OCI-LY3 (cell line): ENCODE measurements around the gene FEV.

ENCODE experiments used
- H2AFZ ChIP-seq: fragments of 200-600, 300-600 bp; shearing (Covaris generic); 2 replicates; pipeline ENCODE4 v1.6.0; 2014; ENCODE audit warnings: antibody characterized with exemption, low read depth, low read length
- H3K27ac ChIP-seq: fragments of 200-600, 300-600 bp; sonication (generic); 2 replicates; pipeline ENCODE4 v1.5.1; 2014; ENCODE audit warnings: mild to moderate bottlenecking, low read length, moderate library complexity, mixed read lengths
- H3K27me3 ChIP-seq: fragments of 200-600, 300-600 bp; sonication (generic); 2 replicates; pipeline ENCODE4 v1.6.1; 2014; ENCODE audit warnings: low read depth, low read length, mixed read lengths
- H3K36me3 ChIP-seq: fragments of 200-600, 300-600 bp; sonication (generic); replicated peaks from 2 replicates; pipeline ENCODE3; 2014; ENCODE audit warnings: low read depth, low read length, mixed read lengths
- H3K4me1 ChIP-seq: fragments of 300-600, 200-600 bp; sonication (generic); 2 replicates; pipeline ENCODE4 v1.6.1; 2014; ENCODE audit warnings: low read length, mixed read lengths
- H3K4me2 ChIP-seq: fragments of 200-600, 300-600 bp; sonication (generic); 2 replicates; pipeline ENCODE4 v1.6.1; 2014; ENCODE audit warnings: low read length, mixed read lengths
- H3K4me3 ChIP-seq: fragments of 300-600, 200-600 bp; sonication (generic); 2 replicates; pipeline ENCODE4 v1.5.1; 2014; ENCODE audit warnings: antibody characterized with exemption, mild to moderate bottlenecking, low read length, moderate library complexity
- H3K79me2 ChIP-seq: fragments of 300-600, 200-600 bp; shearing (Covaris generic); 2 replicates; pipeline ENCODE4 v1.6.1; 2014; ENCODE audit warnings: mild to moderate bottlenecking, low read length, mixed read lengths
- H3K9ac ChIP-seq: fragments of 300-600, 200-600 bp; shearing (Covaris generic); 2 replicates; pipeline ENCODE4 v1.6.0; 2014; ENCODE audit warnings: mild to moderate bottlenecking, low read length, moderate library complexity
- H3K9me3 ChIP-seq: fragments of 200-600, 300-600 bp; shearing (Covaris generic); 2 replicates; pipeline ENCODE4 v1.6.1; 2014; ENCODE audit warnings: low read length, mixed read lengths; ENCODE audit not compliant: insufficient read depth
- H4K20me1 ChIP-seq: fragments of 200-600, 300-600 bp; sonication (generic); 2 replicates; pipeline ENCODE4 v1.6.1; 2016; ENCODE audit warnings: low read length, mixed read lengths; ENCODE audit not compliant: insufficient read depth
- CTCF ChIP-seq: fragments of 200-600, 300-600 bp; sonication (generic); IDR thresholded peaks from 2 replicates; pipeline ENCODE4 v1.5.1; 2014; ENCODE audit warnings: antibody characterized with exemption, low read length, low read depth
- EZH2phosphoT487 ChIP-seq: fragments of 200-600 bp; shearing (Covaris generic); IDR thresholded peaks from 2 replicates; pipeline ENCODE4 v1.6.1; 2018; ENCODE audit warnings: antibody characterized with exemption, mixed run types, low read depth

FEV gene

GRCh38 chr2:219003979-219004378 lies 19.0 kb upstream of the FEV start:
- Histone ChIP-seq H3K9ac (no peak overlapping the region), H3K4me3 (no peak overlapping the region), H3K27ac (no peak overlapping the region), H4K20me1 (no peaks in the 10 kb centered on the region), H3K79me2 (no peaks in the 10 kb centered on the region), H3K9me3 (no peaks in the 10 kb centered on the region), H3K27me3 (no peaks in the 10 kb centered on the region), H3K4me1 (peaks cover 22% of the 10 kb centered on the region), H2AFZ (no peak overlapping the region), H3K36me3 (no peaks in the 10 kb centered on the region), H3K4me2 (no peak overlapping the region)
- no peak for TF ChIP-seq EZH2phosphoT487
- TF ChIP-seq CTCF, result no peak

DNA sequence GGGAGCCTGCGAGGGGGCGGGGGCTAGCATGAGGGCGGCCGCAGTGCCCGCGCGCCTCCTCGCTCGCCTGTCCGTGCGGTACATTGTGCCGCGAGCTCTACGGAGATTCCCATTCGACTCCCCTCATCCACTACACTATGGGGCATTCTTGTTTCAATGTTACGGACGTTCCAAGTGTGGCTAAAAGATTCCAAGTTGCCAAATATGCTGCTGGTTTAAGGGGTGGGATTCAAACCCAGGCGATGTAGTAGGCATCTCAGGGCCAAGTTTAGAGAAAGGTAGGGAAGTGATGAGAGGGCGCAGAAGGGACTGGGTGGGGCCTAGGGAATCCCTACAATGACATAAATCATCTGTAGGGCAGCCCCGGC lies 18.3 kb upstream of the FEV start:
- no peaks in the 10 kb centered on the region for H3K9me3 ChIP-seq
- no peaks in the 10 kb centered on the region for H3K27me3 ChIP-seq
- TF ChIP-seq EZH2phosphoT487, result no peak
- peak; percentile 15 for TF ChIP-seq CTCF
- H2AFZ ChIP-seq, result no peak overlapping the region
- H3K9ac ChIP-seq, result no peak overlapping the region
- no peak overlapping the region for H3K4me3 ChIP-seq
- no peaks in the 10 kb centered on the region for H4K20me1 ChIP-seq
- H3K4me2 ChIP-seq, result no peak overlapping the region
- peaks cover 15% of the 10 kb centered on the region for H3K4me1 ChIP-seq
- H3K27ac ChIP-seq, result no peak overlapping the region
- H3K36me3 ChIP-seq, result no peaks in the 10 kb centered on the region
- H3K79me2 ChIP-seq, result no peaks in the 10 kb centered on the region

- Histone ChIP-seq H3K36me3 (no peaks in the 10 kb centered on the region), H3K79me2 (no peaks in the 10 kb centered on the region), H4K20me1 (no peaks in the 10 kb centered on the region), H2AFZ (no peak overlapping the region), H3K27ac (no peak overlapping the region), H3K9ac (no peak overlapping the region), H3K4me1 (peaks cover 10% of the 10 kb centered on the region), H3K4me3 (no peak overlapping the region), H3K9me3 (no peaks in the 10 kb centered on the region), H3K27me3 (no peaks in the 10 kb centered on the region), H3K4me2 (no peak overlapping the region)
- no peak for TF ChIP-seq EZH2phosphoT487
- TF ChIP-seq CTCF, result no peak
These were observed 17.6 kb upstream of the FEV start for GRCh38 chr2:219002395-219003266.

- Histone ChIP-seq H3K4me2 (no peak overlapping the region), H3K9ac (no peak overlapping the region), H3K79me2 (no peaks in the 10 kb centered on the region), H3K4me1 (peaks cover 10% of the 10 kb centered on the region), H4K20me1 (no peaks in the 10 kb centered on the region), H3K9me3 (no peaks in the 10 kb centered on the region), H3K27ac (no peak overlapping the region), H3K36me3 (no peaks in the 10 kb centered on the region), H3K27me3 (no peaks in the 10 kb centered on the region; the same call in 1 of the 2 replicates), H2AFZ (no peak overlapping the region), H3K4me3 (no peak overlapping the region)
- TF ChIP-seq EZH2phosphoT487 (no peak), CTCF (no peak)
These were observed 16.8 kb upstream of the FEV start for GRCh38 chr2:219001577-219002394.
